Right kidney (tissue), 1 donor: Measurements from ENCODE around the gene MAPK9.

Experiments used
- DNase-seq: peaks from one replicate; pipeline ENCODE4 v3.0.0-alpha.2; 2016

Gene MAPK9

DNA sequence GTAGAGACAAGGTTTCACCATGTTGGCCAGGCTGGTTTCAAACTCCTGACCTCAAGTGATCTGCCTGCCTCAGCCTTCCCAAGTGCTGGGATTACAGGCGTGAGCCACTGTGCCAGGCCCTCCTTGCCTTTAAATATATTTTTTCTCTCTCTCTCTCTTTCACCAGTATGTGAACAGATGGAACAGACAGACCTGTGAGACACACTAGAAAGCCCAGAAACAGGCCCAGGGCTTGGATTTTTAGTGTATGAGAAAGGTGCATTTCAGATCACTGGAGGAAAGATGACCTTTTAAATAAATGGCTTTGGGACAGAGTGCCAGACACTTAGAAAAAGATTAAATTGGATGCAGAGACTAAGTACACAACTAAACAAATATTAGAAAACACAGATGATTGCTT is 86.0 kb downstream of the MAPK9 start:
- DNase-seq = no peak

DNA sequence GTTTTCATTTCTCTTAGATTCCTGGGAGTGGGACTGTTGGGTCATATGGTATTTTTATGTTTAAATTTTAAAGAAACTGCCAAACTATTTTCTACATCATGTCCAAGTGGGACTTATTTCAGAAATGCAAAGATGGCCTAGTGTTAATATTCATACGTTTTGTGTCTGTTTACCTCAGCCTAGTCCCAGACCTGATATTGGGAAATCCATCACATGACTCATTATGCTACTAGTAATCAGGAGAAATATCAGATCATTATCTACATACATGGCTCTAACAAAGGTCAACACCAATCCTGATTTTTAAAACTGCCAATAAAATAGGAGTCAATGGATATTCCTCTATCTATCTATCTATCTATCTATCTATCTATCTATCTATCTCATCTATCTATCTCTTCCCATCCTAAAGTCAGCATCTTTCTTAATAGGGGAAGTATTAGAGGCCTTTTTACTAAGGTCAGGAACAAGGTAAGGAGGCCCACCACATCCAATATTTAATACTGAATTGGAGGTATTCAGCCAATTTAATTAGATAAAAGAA is 87.5 kb downstream of the MAPK9 start:
- DNase-seq = no peak

DNA sequence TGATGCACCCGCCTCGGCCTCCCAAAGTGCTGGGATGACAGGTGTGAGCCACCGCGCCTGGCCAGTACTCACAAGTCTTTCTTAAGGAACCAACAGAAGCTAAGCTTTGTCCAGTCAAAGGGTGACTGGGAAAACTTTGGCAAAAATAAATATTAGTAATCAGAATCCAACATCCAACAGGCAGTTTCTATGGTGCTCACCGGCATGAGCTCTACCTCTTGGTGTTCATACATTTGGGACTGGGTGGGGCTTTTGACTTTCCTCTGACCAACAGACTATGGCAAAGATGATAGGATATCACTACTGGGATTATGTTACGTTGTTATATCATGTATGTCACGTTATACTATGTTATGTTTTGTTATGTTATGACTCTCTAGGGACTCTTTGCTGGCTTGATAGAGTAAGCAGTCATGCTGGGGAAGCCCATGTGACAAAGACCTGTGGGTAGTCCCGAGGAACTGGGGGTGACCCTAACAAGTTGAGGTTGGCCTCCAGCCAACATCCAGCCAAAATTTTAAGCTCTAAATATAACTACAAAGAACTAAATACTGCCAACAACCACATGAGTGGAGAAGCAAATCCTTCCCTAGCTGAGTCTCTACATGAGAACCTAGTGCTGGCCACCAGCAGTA is 88.8 kb downstream of the MAPK9 start:
- DNase-seq = no peak

DNA sequence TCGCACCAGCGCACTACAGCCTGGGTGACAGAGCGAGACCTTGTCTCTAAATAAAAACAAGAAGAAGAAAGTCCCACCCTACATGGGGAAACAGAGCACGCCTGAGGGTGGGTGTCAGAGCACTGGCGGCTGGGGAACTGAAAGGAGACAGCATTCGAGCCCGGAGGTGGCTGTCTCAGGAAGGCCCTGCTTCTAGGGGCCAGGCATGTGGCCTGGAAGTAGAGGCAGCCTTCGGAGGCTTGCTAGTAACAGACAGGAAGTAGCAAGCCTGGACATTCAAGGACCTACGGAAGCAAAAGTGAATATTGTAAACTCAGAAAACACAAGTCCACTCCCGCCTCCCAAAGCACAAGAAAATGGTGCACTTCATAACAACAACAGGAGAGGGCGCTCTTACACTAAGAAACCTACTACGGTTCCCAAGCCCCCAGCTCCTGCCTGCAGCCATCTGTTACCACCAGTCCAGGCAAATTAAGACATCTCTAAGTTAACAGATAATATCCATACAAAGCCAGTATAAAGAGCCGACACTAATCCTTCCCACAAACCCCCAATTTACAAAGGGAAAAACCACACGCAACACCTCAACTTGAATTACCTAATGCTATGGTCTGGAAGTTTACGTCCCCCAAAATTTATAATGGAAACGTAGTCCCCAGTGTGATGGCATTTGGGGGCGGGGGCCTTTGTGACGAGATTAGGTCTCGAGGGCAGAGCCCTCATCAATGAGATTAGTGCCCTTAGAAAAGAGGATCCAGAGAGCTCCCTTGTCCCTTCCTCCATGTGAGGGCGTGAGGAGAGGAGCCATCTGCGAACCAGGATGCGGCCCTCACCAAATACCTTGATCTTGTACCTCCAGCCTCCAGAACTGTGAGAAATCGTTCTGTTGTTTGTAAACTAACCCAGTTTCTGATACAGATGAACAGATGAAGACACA is 90.6 kb downstream of the MAPK9 start:
- DNase-seq = no peak

DNA sequence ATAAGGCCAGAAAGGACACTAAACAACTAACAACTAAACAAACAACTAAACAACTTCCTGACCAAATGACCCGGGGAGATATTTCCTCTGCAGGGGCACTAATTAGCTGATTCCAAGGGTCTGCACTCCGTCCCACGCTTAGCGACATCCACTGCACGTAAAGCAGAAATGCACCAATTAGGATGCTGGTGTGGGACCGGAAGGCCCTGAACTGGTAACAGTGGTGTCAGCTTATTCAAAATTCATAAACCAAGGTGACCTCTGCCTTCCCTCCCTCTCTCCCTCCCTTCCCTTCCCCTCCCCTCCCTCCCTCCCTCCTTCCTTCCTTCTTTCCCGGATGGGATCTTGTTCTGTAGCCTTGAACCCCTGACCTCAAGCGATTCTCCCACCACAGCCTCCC is 92.5 kb downstream of the MAPK9 start:
- DNase-seq = no peak

DNA sequence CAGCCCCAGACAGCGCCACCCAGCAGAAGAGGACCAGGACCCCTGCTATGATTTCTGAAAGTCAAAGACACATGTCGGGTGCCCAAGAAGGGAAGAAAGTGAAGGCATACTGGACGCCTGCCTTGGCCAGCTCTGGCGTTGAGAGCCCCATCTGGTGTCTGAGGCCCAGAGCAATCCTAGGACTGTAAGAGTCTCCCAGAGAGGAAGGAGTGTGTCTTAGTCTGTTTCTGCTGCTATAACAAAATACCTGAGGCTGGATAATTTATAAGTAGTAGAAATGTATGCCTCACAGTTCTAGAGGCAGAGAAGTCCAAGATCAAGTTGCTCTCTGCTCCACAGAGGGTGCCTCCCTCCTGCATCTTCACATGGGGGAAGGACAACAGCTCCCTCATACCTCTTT is 93.7 kb downstream of the MAPK9 start:
- DNase-seq = no peak

DNA sequence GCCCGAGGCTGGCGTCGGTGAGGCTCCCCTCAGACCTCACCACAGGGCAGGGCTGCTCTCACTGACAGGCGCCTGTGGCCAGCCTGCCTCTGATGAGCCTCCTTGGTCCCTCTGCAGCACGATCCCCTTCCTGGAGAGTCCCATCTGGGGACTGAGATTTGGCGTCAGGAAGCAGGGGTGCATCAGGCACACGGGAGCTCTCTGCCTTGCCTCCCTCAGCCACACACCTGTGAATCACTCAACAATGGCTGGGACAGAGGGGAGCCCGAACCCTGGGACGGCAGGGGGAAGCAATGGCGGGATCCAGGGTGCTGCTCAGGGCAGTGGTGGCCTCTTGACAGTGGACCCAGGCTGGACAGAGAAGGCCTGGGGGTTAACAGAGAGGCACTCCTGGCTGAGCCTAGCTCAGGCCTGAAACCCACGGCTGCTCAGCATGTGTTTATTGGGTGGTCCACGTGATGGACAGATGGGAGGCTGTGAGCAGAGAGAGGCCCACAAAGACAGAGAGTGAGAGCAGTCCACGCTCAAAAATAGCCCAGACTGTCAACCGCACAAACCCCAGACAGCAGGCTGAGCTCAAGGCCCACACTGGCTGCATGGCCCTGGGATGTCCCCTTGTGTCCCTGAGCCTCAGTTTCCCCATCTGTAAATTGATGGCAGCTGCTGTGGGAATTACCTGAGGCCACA is 94.7 kb downstream of the MAPK9 start:
- DNase-seq = no peak

DNA sequence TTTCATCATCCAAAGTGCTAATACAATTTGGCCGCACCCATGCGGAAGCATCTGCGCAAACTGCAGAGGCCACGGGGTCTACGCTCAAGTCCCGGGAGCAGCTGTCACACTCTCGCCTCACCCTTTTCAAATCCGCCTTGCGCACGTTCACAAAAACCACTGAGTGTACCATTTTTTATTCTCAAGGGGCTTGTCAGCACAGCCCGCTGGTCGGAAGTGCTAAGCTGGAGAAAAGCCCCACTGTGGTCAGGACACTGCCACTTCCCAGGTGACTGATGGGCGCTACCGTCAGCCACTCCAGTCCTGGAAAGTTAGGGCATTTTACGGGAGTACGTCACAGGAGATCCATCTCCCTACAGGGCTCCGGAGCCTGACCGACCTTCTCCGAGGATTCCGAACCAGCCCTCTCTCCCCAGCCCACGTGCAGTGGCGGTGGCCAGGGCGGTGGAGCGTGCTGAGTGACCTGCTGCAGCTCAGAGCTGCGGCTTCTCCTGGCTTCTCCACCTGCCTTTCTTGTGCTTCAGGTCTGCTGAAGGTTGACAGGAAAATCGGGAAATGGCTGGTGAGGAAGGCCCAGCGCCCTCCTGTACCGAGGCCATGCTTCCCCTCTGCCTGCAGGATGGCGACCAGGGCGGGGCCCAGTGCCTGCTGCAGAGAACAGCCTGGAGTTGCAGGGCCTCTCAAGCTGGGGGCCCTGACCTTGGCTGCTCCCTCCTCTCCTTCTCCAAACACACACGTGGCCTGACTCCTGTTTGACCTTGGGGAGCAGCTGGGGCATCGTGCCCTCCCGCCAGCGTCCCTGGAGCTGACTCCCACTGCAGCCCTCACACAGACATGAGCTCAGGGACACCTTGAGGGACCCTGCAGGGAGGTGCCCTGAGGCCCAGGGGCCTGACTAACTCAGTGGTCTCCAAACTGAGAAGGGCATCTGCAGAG is 97.2 kb downstream of the MAPK9 start:
- no peak for DNase-seq

DNA sequence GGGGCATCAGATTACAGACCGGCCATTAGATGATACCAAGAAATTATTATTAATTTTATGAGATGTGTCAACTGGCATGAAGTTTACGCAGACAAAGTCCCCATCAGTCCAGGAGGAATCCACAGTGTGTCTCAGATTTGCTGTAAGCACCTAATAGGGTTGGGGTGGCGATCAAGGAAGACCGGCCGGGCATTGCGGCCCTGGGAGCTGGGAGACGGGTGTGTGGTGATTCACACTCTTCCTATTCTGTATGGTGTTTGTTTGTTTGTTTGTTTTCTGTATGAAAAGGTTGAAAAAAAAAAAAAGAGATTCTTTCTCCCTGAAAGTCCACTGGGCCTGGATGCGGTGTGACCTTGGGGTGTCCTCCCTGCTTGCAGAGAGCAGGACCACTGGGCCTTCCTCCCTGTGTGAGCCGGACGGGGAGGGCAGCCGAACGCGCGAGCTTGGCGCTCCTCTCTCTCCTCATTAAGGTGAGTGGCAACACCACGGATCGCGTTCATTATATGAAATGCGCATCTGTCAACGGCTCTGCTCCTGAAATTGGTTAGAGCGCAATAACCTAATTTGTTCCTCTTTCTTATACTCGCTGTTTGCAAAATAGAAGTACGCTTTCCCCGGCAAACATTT is 98.0 kb downstream of the MAPK9 start:
- no peak for DNase-seq

DNA sequence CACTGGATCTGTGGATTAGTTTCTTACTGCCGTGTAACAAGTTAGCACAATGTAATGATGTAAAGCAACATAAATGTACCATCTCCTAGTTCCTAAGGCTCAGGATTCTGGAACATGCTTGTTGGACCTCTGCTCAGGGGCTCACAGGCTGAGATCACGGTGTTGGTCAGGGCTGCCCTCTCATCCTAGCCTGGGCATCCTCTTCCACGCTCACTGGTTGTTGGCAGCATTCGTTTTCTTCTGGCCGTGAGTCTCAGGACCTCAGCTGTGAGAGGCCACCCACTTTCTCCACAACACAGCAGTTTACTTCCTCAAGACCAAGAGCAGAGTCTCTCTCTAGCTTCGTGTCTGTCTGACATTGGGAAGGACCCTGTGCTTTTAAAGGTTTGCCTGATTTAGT is 100.2 kb downstream of the MAPK9 start:
- DNase-seq = no peak

DNA sequence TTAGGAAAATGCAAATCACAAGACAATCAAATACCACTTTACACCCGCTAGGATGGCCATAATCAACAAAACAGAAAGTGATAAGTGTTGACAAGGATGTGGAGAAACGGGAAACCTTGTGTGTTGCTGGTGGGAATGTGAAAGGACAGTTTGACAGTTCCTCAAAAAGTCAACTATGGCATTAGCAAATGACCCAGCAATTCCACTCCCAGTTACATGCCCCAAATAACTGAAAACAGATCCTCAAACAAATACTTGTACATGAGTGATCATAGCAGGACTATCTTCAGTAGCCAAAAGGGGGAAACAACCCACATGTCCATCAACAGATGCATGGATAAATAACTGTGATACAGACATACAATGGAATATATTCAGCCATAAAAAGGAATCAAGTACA is 104.1 kb downstream of the MAPK9 start:
- no peak for DNase-seq
